Stimulated activated CD4-positive, alpha-beta T cell treated with anti-CD3 and anti-CD28 coated beads, Interleukin-15, amount 100 ng/mL, for 48 hours (primary cell): ENCODE data around the gene LINC01488.

Experiments
- DNase-seq, 2 donors: peaks; one replicate each; pipeline ENCODE4 v3.0.0-alpha.2; 2020; ENCODE audit warnings: low read depth in 2 of 2

The LINC01488 gene

GRCh38 chr11:69463995-69464960, 17.2 kb upstream of the LINC01488 start:
- no peak for DNase-seq

GRCh38 chr11:69465236-69466000, 16.0 kb upstream of the LINC01488 start:
- DNase-seq: no peak

GRCh38 chr11:69466039-69466438, 15.4 kb upstream of the LINC01488 start:
- DNase-seq: no peak

GRCh38 chr11:69467196-69467595, 14.3 kb upstream of the LINC01488 start:
- DNase-seq: no peak

- DNase-seq: no peak
These were observed 13.8 kb upstream of the LINC01488 start for GRCh38 chr11:69467646-69468045.

GRCh38 chr11:69468221-69468620, 13.2 kb upstream of the LINC01488 start:
- DNase-seq: no peak

- DNase-seq: no peak
These were observed 12.3 kb upstream of the LINC01488 start for GRCh38 chr11:69468911-69469885.

GRCh38 chr11:69470301-69470700, 11.2 kb upstream of the LINC01488 start:
- DNase-seq: no peak

- no peak for DNase-seq
These were observed 10.4 kb upstream of the LINC01488 start for GRCh38 chr11:69470793-69471728.

- DNase-seq: no peak
These were observed 9.5 kb upstream of the LINC01488 start for GRCh38 chr11:69471729-69472540.

GRCh38 chr11:69472541-69473275, 8.8 kb upstream of the LINC01488 start:
- no peak for DNase-seq

- DNase-seq: no peak
These were observed 8.1 kb upstream of the LINC01488 start for GRCh38 chr11:69473276-69473845.

GRCh38 chr11:69474736-69475135, 6.7 kb upstream of the LINC01488 start:
- no peak for DNase-seq

GRCh38 chr11:69475141-69475865, 6.2 kb upstream of the LINC01488 start:
- DNase-seq: no peak

- no peak for DNase-seq
These were observed 5.5 kb upstream of the LINC01488 start for GRCh38 chr11:69475866-69476471.

GRCh38 chr11:69476509-69476961, 4.9 kb upstream of the LINC01488 start:
- no peak for DNase-seq

- no peak for DNase-seq
These were observed 4.4 kb upstream of the LINC01488 start for GRCh38 chr11:69477086-69477485.
